ENCODE measurements around the gene OR13A1. TPM values are rescaled to one million over a fixed set of nuclear protein-coding genes. Genes with fewer than 3 reads are reported as not detected.

Gene OR13A1
- total RNA-seq, 1 experiment from 2014 or later = 0.15 TPM

GRCh38 chr10:45294681-45295080, 20.7 kb downstream of the OR13A1 start:
- peaks cover 12% of the 10 kb centered on the region for H3K27me3 Mint-ChIP-seq (ENCODE audit: low read depth)
- POLR2A ChIA-PET = no interaction called here
- CTCF ChIA-PET = no interaction called here

GRCh38 chr10:45286980-45287379, 28.4 kb downstream of the OR13A1 start:
- ATAC-seq = no peak
- TF ChIP-seq, protein P1, sequence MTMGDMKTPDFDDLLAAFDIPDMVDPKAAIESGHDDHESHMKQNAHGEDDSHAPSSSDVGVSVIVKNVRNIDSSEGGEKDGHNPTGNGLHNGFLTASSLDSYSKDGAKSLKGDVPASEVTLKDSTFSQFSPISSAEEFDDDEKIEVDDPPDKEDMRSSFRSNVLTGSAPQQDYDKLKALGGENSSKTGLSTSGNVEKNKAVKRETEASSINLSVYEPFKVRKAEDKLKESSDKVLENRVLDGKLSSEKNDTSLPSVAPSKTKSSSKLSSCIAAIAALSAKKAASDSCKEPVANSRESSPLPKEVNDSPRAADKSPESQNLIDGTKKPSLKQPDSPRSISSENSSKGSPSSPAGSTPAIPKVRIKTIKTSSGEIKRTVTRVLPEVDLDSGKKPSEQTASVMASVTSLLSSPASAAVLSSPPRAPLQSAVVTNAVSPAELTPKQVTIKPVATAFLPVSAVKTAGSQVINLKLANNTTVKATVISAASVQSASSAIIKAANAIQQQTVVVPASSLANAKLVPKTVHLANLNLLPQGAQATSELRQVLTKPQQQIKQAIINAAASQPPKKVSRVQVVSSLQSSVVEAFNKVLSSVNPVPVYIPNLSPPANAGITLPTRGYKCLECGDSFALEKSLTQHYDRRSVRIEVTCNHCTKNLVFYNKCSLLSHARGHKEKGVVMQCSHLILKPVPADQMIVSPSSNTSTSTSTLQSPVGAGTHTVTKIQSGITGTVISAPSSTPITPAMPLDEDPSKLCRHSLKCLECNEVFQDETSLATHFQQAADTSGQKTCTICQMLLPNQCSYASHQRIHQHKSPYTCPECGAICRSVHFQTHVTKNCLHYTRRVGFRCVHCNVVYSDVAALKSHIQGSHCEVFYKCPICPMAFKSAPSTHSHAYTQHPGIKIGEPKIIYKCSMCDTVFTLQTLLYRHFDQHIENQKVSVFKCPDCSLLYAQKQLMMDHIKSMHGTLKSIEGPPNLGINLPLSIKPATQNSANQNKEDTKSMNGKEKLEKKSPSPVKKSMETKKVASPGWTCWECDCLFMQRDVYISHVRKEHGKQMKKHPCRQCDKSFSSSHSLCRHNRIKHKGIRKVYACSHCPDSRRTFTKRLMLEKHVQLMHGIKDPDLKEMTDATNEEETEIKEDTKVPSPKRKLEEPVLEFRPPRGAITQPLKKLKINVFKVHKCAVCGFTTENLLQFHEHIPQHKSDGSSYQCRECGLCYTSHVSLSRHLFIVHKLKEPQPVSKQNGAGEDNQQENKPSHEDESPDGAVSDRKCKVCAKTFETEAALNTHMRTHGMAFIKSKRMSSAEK (CRISPR knock-in tag; IDR thresholded peaks at IDR 0.05; ENCODE audit: borderline replicate concordance) = no peak
- TF ChIP-seq IRF1 (CRISPR knock-in tag; IDR thresholded peaks at IDR 0.05) (no peak), SP1 (CRISPR knock-in tag; conservative IDR thresholded peaks at IDR 0.05) (no peak), ATF1 (CRISPR knock-in tag; IDR thresholded peaks at IDR 0.05) (no peak)
- no peak overlapping the region for H3K27ac Mint-ChIP-seq
- CTCF ChIA-PET = no interaction called here
- peaks cover 9% of the 10 kb centered on the region for H3K36me3 Mint-ChIP-seq
- POLR2A ChIA-PET = no interaction called here
- H3K4me1 Mint-ChIP-seq = no peaks in the 10 kb centered on the region
- DNase-seq (ENCODE audit: low spot score) = no peak
- H3K9me3 Mint-ChIP-seq = peaks cover 48% of the 10 kb centered on the region
- H3K27me3 Mint-ChIP-seq (ENCODE audit: low read depth) = peaks cover 6% of the 10 kb centered on the region
- no peak overlapping the region for H3K4me3 Mint-ChIP-seq

More at GRCh38 chr10:45294681-45295080, 20.7 kb downstream of the OR13A1 start:
- Mint-ChIP-seq H3K4me1 (no peaks in the 10 kb centered on the region), H3K27ac (no peak overlapping the region), H3K9me3 (peaks cover 13% of the 10 kb centered on the region), H3K4me3 (no peak overlapping the region), H3K36me3 (no peaks in the 10 kb centered on the region)
- TF ChIP-seq USF2 (CRISPR knock-in tag; IDR thresholded peaks at IDR 0.05) = no peak
- no peak for TF ChIP-seq NR1H2 (CRISPR knock-in tag; IDR thresholded peaks at IDR 0.05)
- no peak for TF ChIP-seq TEAD4 (CRISPR knock-in tag; IDR thresholded peaks at IDR 0.05)
- no peak for TF ChIP-seq ATF1 (CRISPR knock-in tag; IDR thresholded peaks at IDR 0.05)
- TF ChIP-seq OVOL2 (CRISPR knock-in tag; IDR thresholded peaks at IDR 0.05; ENCODE audit: borderline replicate concordance) = no peak
- no peak for TF ChIP-seq ATF3 (CRISPR knock-in tag; conservative IDR thresholded peaks at IDR 0.05)
- TF ChIP-seq ATF2 (CRISPR knock-in tag; IDR thresholded peaks at IDR 0.05; ENCODE audit: borderline replicate concordance, low read depth) = no peak
- TF ChIP-seq ZNF263 (CRISPR knock-in tag; IDR thresholded peaks at IDR 0.05; ENCODE audit: low read depth) = no peak
- TF ChIP-seq FOXK1 (CRISPR knock-in tag; IDR thresholded peaks at IDR 0.05) = no peak
- TF ChIP-seq NR3C1 (CRISPR knock-in tag; conservative IDR thresholded peaks at IDR 0.05; ENCODE audit: low read depth) = no peak
- DNase-seq (ENCODE audit: low spot score) = no peak
- no peak for ATAC-seq

DNA sequence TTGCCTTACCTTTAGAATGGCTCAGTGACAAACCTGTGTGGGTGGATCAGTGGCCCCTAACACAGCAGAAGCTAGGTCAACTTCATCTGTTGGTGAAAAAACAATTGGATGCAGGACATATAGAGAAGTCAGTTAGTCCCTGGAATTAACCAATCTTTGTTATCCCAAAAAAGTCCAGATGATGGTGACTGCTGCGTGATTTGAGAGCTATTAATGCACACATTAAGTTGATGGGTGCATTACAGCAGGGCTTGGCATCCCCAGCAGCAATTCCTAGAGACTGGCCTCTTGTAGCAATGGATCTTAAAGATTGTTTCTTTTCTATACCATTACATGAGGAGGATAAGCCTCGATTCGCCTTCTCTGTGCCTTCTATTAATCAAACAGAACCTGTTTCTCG, 33.3 kb downstream of the OR13A1 start:
- POLR2A ChIA-PET = no interaction called here
- no peak for DNase-seq (ENCODE audit: low spot score)
- CTCF ChIA-PET = interaction anchor here (0.6 kb wide), 1 partner anchor 33 kb away, joined by 5 read pairs; no protein-coding TSS in a partner anchor
- peaks cover 20% of the 10 kb centered on the region for H3K4me1 Mint-ChIP-seq
- no peak for TF ChIP-seq ZNF138 (CRISPR knock-in tag; conservative IDR thresholded peaks at IDR 0.05)
- no peak for TF ChIP-seq ATF1 (CRISPR knock-in tag; IDR thresholded peaks at IDR 0.05)
- no peak for TF ChIP-seq NR3C1 (CRISPR knock-in tag; conservative IDR thresholded peaks at IDR 0.05; ENCODE audit: low read depth)
- H3K27me3 Mint-ChIP-seq (ENCODE audit: low read depth) = peaks cover 5% of the 10 kb centered on the region
- no peak overlapping the region for H3K4me3 Mint-ChIP-seq
- peaks cover 31% of the 10 kb centered on the region for H3K9me3 Mint-ChIP-seq
- H3K27ac Mint-ChIP-seq = no peak overlapping the region
- H3K36me3 Mint-ChIP-seq = peaks cover 4% of the 10 kb centered on the region
- no peak for ATAC-seq
